Fibroblast of peridontal ligament (primary cell): ENCODE results near the gene HSD17B7.
"Not testable (repeated sequence)": the region's sequence is repeated elsewhere in the genome, so short reads cannot be mapped to it uniquely, and the experiment has no call there.

Source experiments
- DNase-seq: peaks from one replicate; pipeline ENCODE4 v3.0.0-alpha.2; 2010; ENCODE audit errors: extremely low read depth

The HSD17B7 gene

DNA sequence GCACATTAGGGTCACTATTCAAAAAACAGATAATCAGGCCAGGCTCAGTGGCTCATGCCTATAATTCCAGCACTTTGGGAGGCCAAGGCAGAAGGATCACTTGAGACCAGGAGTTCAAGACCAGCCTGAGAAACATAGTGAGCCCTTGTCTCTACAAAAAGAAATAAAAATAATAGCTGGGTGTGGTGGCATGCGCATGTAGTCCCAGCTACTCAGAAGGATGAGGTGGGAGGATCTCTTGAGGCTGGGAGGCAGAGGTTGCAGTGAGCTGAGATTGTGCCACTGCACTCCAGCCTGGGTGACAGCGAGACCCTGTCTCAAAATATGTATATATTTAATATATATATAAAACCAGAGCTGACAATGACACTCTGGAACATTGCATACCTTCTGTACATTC is 21.9 kb downstream of the HSD17B7 start:
- DNase-seq: not testable (repeated sequence)

DNA sequence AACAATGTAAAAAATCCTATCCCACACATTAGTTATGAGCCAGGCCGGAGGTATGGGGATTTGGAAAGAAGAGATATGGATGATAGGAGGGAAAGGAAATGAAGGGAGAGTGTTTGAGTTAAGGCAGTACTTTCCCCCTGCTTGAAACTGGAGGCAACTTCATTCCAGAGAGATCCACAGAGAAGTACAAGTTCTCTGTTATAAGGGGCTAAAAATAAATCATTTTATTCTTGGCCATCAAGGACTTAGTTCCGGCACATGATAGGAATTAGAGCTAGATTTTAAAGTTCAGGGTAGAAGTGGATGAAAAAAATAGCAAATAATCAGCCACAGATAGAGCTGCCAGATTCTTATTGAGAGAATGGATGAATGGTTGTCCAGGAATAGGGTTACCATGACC is 27.6 kb downstream of the HSD17B7 start:
- not testable (repeated sequence) for DNase-seq

DNA sequence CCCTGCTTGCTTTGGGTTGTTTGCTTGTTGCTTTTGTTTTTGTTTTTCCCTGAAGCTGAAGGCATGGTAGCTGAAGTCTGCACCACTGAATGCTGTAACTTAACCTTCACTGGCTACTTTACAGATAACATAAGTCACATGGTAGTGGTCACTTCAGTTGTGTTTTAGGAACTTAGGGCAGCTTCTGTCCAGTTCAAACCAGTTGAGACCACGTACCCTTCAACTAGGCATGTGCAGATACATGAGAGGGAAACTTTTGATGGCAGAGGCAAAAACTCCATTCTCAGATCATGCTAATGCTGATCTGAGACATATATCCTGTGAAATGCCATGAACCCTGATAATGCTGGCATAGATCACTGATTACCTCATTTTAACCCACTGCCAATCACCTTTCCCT is 28.2 kb downstream of the HSD17B7 start:
- DNase-seq: not testable (repeated sequence)

DNA sequence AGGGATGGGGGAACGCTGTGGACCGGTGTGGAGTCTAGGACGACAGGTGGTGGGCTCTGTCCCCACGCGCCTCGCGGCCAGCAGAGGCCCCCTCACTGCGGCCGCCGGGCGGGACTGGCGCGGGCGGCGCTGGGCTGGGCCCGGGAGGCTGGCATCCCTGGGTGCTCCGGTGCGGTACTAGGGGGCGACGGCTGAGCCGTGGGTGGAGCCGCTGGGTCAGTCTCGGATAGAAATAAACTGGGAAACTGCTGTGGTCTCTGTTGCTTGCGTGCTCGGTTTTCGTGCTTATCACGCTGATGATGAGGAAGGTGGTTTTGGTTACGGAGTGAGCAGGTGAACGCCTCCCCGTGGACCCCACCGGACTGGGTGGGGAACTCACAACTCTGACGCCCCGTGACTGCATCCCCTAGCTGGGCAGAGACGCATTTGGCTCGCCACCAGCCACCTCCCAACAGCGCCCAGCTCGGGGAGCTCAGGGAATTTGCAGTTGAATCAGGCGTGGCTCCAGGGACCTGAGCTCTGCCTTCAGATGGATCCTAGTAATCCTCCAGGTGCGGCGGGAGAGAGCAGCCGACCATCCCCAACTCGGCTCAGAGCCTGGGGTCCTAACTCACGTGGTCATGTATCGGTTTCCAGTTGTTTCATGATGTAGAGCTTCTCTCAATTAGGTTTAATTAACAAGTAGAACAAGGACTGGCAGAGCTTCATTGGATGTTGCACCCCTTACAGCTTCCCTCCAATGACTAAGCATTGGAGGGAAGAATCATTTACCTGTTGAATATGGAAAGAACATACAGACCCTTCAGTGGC is 32.1 kb downstream of the HSD17B7 start:
- no peak for DNase-seq

DNA sequence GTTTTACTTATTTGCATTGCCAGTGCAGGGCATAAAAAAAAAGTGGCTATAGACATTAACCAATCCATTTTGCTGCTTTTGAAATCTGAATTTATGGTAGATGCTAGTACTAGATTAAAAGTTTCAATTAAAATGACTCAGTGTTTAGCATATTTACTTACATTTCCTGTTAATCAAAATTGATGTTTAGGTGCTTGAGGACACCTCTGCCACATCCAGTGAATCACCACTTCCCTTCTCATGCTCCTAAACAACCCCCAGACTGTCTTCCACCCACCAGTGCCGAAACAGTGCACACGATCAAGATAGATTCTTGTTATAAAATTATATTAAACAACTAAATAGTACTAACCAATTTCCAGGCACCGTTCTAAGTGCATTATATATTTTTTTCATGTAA is 32.7 kb downstream of the HSD17B7 start:
- no peak for DNase-seq

DNA sequence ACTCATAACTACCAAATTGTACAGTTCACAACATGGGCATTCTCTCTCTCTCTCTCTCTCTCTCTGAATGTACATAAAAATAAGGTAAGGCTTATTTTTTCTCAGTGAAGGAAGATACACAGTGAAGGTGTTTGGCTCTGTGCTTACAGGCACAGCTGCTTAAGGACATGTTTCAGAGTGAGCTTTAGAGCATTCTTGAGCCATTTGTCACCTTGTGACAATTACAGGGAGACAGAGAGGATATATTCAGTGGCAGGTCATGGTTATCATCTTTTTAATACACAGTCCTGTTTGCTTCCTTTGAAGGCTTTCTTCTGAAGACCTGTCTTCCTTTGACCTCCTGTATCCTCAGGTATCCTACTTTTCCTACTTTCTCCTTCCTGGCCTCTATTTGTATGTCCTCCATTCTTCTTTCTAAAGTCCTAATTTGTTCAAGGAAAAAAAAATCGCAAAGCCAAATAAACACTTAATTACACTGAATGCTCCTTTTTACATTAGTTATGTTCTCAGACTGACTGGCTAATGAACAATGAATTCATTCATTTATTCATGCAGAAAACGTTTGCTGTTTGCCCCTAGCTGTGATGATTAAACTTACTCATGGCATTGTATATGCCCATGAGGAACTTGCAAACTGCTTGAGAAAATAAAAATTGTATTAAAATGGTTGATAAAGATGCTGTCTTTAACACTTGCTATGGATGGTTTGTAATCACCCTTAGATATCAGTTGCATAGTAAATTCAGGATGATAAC is 33.4 kb downstream of the HSD17B7 start:
- no peak for DNase-seq

DNA sequence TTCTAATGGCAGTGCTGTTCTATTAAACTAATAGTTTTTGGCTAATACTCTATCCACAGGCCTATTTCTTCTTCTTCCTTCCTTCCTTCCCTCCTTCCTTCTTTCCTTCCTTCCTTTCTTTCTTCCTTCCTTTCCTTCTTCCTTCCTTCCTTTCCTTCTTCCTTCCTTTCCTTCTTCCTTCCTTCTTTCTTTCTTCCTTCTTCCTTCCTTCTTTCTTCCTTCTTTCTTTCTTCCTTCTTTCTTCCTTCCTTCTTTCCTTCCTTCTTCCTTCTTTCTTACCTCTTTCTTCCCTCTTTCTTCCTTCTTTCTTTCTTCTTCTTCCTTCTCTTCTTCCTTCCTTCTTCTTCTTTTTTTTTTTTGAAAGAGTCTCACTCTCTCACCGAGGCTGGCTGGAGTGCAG is 38.8 kb downstream of the HSD17B7 start:
- no peak for DNase-seq

DNA sequence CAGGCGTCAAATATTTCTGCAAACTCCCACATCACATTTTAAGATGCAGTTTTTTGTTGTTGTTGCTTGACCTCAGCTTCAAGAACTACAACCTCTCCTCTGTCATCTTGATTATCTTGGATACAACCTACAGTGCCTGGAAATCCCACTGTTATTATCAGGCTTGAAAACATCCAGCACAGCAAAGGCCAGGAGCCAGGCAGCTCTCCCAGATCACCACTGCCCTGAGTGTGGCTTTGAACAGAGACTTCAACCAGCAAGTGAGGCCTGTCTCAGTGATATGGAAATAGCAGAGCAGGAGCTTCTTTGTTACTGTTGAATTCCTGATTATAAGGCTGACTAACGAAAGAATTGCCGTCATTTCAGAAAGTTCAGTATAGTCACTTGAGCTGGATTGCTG is 42.0 kb downstream of the HSD17B7 start:
- DNase-seq: no peak

DNA sequence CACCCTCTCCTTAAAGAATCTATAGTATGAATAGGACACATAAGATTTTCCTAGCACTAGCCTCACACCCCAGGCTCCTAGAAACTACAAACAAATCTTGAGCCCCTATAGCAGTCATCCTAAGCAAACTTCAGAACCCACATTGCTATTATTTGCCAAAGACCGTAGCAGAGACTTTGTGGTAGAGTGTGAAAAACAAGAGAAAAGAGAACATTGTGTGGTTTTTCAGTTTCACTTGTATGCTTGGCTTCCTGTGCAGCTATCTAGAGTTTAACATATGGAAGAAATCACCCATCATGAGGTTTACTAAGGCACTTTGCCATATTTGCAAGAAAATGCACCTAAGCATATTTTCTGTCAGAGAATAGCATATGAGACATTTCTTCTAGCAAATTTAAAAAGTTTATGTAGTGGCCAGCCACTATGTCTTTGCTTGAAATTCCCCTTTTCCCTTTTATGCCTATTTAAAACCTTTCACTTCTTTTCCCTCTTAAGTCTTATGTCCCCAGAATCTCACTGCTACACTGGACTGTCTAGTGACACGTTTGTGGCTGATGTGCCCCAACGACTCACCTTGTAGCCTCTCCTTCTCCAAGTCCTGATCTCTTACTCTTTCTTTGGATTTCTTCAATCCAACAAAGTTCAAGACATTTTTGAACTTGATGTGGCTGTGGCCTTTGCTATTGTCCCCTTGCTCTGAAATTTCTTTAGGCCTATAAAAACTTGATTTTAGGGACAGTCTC is 44.8 kb downstream of the HSD17B7 start:
- peak; percentile 61 for DNase-seq

DNA sequence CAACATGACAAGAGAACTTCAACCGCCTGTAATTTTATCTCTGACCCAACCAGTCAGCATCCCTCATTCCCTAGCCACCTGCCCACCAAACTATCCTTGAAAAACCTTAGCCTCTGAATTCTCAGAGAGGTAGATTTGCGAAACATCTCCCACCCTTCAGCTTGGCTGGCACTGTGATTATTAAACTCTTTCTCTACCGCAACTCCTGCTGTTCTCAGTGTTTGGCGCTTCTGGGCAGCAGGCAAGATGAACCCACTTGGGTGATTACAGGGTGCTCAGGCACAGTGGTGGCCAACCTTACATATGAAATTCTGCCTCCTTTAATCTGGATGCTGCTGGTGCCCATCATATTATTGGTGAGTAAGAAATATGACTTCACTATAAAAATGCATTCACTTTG is 48.4 kb downstream of the HSD17B7 start:
- no peak for DNase-seq

DNA sequence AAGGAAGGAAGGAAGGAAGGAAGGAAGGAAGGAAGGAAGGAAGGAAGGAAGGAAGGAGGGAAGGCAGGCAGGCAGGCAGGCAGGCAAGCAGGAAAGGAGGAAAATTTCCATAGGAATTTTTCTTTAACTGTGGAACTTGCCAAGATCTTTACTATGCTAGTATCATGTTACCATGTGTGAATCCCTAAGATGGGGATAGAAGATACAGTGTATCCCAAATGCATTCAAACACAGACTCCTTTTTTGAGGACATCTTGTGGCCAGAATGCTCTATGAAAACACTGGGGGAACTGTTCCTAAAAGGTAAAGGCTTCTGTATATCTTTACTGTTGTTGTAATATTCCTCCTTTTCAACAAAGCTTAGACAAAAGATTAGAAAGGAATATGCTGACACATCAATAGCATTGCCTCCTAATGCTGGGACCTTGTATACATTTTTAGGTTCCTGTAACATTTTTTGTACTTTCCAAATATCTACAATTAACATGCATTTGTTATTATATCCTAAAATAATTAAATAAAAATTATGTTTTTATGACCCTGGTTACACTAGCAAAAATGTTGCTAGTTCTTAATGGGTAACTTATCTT is 49.8 kb downstream of the HSD17B7 start:
- DNase-seq: no peak

DNA sequence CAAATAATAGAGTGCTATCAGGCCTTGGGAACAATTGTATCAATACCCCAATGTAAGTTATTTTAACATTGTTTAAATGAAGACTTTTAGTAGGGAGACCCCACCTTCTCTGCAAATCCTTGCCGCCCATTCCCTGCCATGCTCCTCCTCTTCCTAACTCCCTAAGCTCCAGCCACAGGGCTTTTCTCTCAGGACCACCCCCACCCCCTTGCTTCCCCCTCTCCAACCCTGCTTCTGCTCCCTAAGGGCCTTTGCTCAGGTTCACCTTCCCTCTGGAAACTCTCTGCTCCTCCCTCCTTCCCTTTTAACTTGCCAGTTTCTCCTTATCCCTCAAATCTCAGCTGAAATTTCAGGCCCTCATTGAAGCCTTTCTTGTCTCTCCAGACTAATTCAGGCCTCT is 53.7 kb downstream of the HSD17B7 start:
- DNase-seq: no peak

DNA sequence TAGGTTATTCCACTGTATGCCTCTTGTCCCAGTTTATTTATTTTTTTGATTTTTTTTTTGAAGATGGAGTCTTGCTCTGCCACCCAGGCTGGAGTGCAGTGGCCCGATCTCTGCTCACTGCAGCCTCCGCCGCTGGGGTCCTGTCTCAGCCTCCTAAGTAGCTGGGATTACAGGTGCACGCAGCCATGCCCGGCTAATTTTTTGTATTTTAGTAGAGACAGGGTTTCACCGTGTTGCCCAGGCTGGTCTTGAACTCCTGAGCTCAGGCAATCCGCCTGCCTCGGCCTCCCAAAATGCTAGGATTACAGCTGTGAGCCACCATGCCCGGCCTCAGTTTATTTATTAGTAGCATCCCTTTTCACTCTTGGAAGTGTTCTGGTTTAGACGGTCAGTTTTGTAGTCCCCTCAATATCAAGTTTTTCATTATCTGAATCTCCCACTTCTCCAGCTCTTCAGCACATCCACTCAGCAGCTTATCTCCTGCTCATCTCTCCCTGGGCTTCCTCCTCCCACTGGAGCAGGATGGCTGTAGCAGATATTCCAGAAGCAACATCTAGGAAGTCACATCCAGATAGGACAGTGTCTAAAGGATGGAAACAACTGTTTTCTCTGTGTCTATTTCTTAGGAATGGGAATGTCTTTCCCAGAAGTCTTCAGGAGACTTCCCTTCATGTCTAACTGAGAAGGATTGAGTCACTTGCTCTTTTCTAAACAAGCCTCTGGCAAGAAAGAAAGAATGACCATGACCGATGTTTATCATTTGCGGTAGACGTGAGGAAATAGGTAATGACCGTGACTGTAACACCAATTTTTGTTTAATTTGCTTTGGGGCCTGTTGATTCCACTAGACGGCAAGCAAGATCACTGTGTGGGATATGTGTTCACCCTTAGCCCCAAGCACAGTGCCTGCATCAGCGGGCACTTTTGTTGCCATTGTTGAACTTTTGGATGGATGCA is 56.0 kb downstream of the HSD17B7 start:
- peak; percentile 92 for DNase-seq

DNA sequence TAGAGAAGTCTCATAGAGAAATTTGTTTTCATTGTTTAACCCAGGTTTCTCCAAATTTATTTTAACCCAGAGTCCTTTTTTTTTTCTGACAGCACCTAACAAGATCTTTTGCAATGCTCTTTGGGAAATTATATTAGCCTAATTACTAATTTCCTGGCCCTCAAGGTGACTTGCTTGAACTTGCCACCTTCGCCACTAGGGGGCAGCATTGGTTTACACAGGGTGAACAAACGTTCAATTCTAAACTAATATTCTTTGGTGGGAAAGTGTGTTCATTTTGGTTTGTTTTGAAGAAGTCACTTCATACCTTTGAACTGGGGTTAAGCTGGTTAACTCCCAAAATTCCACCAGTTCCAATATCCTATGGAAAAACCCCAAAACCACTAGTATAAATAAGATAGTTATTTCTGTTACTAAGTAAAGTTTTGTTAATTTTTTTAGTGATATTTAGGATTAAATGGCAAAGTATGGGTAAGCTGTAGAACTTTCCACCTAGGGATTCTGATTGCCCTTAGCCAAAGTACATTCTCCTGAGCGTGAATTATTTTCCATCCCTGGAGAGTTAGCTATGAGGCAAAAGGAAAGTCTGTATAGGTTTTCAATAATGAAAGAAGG is 57.4 kb downstream of the HSD17B7 start:
- peak; percentile 85 for DNase-seq

DNA sequence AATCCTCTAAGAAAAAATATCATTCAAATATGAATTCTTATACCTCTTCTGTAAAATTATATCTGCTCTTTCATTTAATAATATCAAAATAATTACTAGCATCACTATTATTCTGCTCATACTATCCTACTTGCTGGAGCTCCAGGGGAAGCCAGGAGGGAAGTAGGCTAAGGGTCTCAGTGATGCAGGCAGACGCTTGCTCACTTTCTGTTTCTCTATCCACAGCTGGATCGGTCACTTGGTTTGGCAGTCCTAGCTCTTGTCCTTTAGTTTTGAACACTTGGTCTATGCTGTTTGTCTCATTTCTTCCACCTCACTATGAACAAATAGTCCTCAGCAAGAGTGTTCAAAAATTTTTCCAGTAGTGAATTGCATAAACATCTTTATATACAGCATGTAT is 59.2 kb downstream of the HSD17B7 start:
- DNase-seq: no peak

DNA sequence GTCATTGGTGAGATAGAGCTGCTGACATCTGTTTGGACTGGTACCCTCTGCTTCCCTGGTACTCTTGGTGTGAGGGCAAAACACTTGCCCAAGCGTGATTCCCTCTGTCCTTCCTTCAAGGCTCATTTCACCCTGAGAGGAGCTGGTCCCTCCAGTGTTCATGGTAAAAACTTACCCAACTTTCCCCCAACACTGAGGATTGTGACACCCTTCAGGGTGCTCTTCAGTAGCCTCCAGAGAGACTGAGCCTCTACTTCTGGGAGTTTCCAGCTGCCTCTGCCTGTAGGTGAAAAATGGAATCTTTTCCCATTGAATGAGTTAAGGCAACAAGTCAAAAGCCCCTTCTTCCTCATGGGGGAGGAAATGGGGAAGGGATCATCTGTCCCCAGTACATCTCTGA is 60.8 kb downstream of the HSD17B7 start:
- no peak for DNase-seq

DNA sequence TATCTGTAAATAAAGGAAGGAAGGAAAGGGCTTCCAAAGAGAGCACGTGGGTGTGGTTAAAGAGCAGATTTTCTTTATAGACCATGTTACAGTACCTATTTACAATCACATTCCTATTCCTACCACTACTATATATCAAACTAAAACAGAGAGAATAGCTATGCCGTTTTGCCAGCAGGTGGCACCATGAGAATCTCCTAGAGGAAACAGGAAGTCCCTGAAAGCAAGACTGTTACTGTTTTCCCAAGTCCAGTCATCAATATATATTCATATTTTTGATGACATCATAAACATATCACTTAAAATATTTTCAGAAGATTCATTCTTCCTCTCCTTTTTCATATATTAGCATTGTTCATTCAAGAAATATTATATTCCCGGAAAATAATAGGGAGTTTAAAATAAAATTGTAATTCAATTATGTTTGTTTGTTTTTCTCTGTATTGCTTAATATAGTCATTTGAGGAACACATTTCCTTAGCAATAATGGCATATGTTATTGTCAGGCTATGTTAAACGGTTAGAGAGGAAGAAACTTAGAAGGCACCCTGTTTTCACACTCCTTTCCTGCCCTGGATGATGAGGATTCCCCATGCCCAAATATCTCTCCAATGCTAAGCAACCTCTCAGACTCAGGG is 63.9 kb downstream of the HSD17B7 start:
- peak; percentile 85 for DNase-seq

DNA sequence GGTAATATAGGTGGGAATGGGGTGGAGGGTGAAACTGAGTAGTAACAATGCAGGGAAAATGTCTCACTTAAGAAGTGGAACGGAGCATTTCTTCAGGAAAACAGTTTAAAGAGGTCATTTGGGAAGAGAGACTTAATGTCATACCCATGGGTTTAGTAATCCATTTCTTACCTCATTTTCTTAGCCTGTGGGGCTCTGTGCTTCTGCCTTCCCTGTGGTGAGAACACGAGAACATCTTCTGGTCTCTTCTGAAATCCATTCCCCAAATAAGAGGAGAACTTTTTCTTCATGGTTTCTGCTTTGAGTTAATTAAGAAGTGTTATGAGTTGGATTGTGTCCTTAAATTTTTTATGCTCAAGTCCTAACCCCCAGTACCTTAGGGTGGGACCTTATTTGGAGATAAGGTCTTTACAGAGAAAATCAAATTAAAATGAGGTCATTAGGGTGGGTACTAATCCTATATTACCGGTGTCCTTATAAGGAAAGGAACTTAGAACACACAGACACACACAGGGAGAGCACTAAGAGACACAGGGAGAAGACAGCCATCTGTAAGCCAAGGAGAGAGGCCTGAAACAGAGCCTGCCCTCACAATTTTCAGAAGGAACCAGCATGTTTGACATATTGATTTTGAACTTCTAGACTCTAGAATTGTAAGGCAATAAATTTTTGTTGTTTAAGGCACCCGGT is 65.1 kb downstream of the HSD17B7 start:
- DNase-seq: peak; percentile 39

DNA sequence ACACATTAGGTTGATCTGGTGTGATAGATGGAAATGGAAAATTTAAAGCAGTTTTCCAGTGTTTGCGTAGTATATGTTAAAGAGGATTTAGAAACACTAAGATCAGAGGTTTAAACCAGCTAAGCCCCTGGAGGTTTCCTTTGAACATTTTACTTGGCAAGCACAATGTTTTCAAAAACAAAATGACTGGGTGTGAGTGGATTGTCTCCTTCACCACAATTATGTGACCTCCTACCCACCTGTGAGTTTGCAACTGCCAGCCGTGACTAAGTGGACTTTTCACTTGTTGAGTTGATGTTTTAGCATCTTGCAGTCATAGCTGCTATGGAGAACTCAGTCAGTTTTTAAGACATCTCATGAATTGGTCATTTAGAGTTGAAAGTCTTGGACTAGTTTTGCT is 65.8 kb downstream of the HSD17B7 start:
- DNase-seq: peak; percentile 75
